Liver (tissue), 9 donors: ENCODE measurements around the gene ACADSB. TPM values are rescaled to one million over a fixed set of nuclear protein-coding genes. Genes with fewer than 3 reads are reported as not detected.

Source experiments
- DNase-seq: peaks from one replicate; pipeline ENCODE4 v3.0.0-alpha.2; 2017; ENCODE audit warnings: low spot score
- H3K27ac ChIP-seq, 2 donors: one replicate each; pipeline ENCODE4 v1.7.0; 2013; ENCODE audit warnings: inconsistent platforms in 2 of 2, low read length in 2 of 2, control low read depth in 1 of 2, low read depth in 1 of 2, mild to moderate bottlenecking in 1 of 2
- H3K27me3 ChIP-seq, 4 donors: one replicate each; pipeline versions ENCODE4 v1.6.1 to v1.7.0; 2013; ENCODE audit warnings: low read length in 3 of 4, inconsistent platforms in 1 of 4, mild to moderate bottlenecking in 1 of 4, moderate library complexity in 1 of 4; ENCODE audit not compliant: control insufficient read depth in 4 of 4, insufficient read depth in 4 of 4
- H3K36me3 ChIP-seq, 4 donors: one replicate each; pipeline versions ENCODE4 v1.6.1 to v1.7.0; 2013; ENCODE audit warnings: low read length in 3 of 4, mild to moderate bottlenecking in 3 of 4, low read depth in 1 of 4, moderate library complexity in 1 of 4; ENCODE audit not compliant: control insufficient read depth in 4 of 4, insufficient read depth in 3 of 4
- H3K4me1 ChIP-seq, 4 donors: one replicate each; pipeline versions ENCODE4 v1.6.1 to v1.7.0; 2013; ENCODE audit warnings: low read length in 3 of 4, mild to moderate bottlenecking in 3 of 4, moderate library complexity in 1 of 4; ENCODE audit not compliant: control insufficient read depth in 4 of 4, insufficient read depth in 4 of 4
- H3K4me3 ChIP-seq, 3 donors: one replicate each; pipeline versions ENCODE4 v1.6.1 to v1.7.0; 2013; ENCODE audit warnings: low read length in 3 of 3, control low read depth in 1 of 3, low read depth in 1 of 3, mild to moderate bottlenecking in 1 of 3
- H3K9ac ChIP-seq, 2 donors: one replicate each; pipeline ENCODE4 v1.7.0; 2013; ENCODE audit warnings: low read length in 2 of 2, mild to moderate bottlenecking in 2 of 2, moderate library complexity in 2 of 2, control low read depth in 1 of 2, low read depth in 1 of 2
- H3K9me3 ChIP-seq, 4 donors: one replicate each; pipeline versions ENCODE4 v1.6.1 to v1.7.0; 2013; ENCODE audit warnings: low read length in 3 of 4; ENCODE audit not compliant: control insufficient read depth in 4 of 4
- EGR1 ChIP-seq, 2 donors: IDR thresholded peaks; 2 replicates each; pipeline ENCODE4 v1.6.1; 2016 to 2018; ENCODE audit warnings: antibody characterized with exemption in 2 of 2, low read depth in 2 of 2
- FOXA1 ChIP-seq: IDR thresholded peaks from 2 replicates; pipeline ENCODE4 v1.6.1; 2016; ENCODE audit warnings: antibody characterized with exemption
- FOXA2 ChIP-seq: IDR thresholded peaks from 2 replicates; pipeline ENCODE4 v1.6.1; 2016; ENCODE audit warnings: antibody characterized with exemption
- GABPA ChIP-seq, 2 donors: IDR thresholded peaks in 1 of 2; conservative IDR thresholded peaks in 1 of 2; 2 replicates each; pipeline ENCODE4 v1.6.1; 2016; ENCODE audit warnings: antibody characterized with exemption in 2 of 2, mild to moderate bottlenecking in 1 of 2, moderate library complexity in 1 of 2
- HNF4A ChIP-seq, 2 donors: conservative IDR thresholded peaks; 2 replicates each; pipeline ENCODE4 v1.6.1; 2016; ENCODE audit warnings: antibody characterized with exemption in 2 of 2, mild to moderate bottlenecking in 2 of 2
- HNF4G ChIP-seq: IDR thresholded peaks from 2 replicates; pipeline ENCODE4 v1.6.1; 2016; ENCODE audit warnings: antibody characterized with exemption
- NR2F2 ChIP-seq: IDR thresholded peaks from 2 replicates; pipeline ENCODE4 v1.6.1; 2016; ENCODE audit warnings: antibody characterized with exemption
- RAD21 ChIP-seq, 2 donors: IDR thresholded peaks; 2 replicates each; pipeline ENCODE4 v1.6.1; 2016; ENCODE audit warnings: antibody characterized with exemption in 2 of 2, mild to moderate bottlenecking in 2 of 2
- RXRA ChIP-seq, 2 donors: IDR thresholded peaks; 2 replicates each; pipeline ENCODE4 v1.6.1; 2017 to 2018; ENCODE audit warnings: antibody characterized with exemption in 2 of 2, mild to moderate bottlenecking in 1 of 2
- SP1 ChIP-seq: IDR thresholded peaks from 2 replicates; pipeline ENCODE4 v1.6.1; 2018; ENCODE audit warnings: antibody characterized with exemption, mild to moderate bottlenecking
- TAF1 ChIP-seq: conservative IDR thresholded peaks from 2 replicates; pipeline ENCODE4 v1.6.1; 2016; ENCODE audit warnings: antibody characterized with exemption, mild to moderate bottlenecking
- YY1 ChIP-seq: IDR thresholded peaks from 2 replicates; pipeline ENCODE4 v1.6.1; 2016; ENCODE audit warnings: antibody characterized with exemption, mild to moderate bottlenecking
- WGBS: extraction: QIAGEN DNeasy Blood & Tissue Kit; methylation state at CpG from one replicate; pipeline ENCODE4 v1.1.7; 2013; 5-methylcytosine and 5-hydroxymethylcytosine counted together
- polyA plus RNA-seq, 2 donors: library from polyadenylated mRNA; stranded (reverse) in 1 of 2; unstranded in 1 of 2; fragments of 200-250 nt in 1 of 2; fragments of >200 nt in 1 of 2; fragmentation: Nextera tagmentation in 1 of 2; extraction: Ambion mirVana in 1 of 2; gene quantifications; one replicate each; pipeline versions ENCODE4 v1.2.1 to v1.2.3, GENCODE V29; 2013 to 2015
- total RNA-seq, 2 donors: library from RNA; depleted of rRNA; stranded (reverse); fragments of >200 nt; gene quantifications; one replicate each; pipeline ENCODE4 v1.2.3, GENCODE V29; 2014
- TF ChIP-seq, protein P1 (sequence below): IDR thresholded peaks from 2 replicates; pipeline ENCODE4 v1.6.1; 2016; ENCODE audit warnings: antibody characterized with exemption, mild to moderate bottlenecking
- TF ChIP-seq, protein P2 (sequence below): IDR thresholded peaks from 2 replicates; pipeline ENCODE4 v1.6.1; 2016; ENCODE audit warnings: antibody characterized with exemption
- TF ChIP-seq, protein P3 (sequence below): fragments of 150-350 bp; IDR thresholded peaks from 2 replicates; pipeline ENCODE4 v1.5.1; 2017; ENCODE audit warnings: improper control_type of control experiment, low read depth, low read length; ENCODE audit not compliant: missing input control
- TF ChIP-seq, protein P4 (sequence below): IDR thresholded peaks from 2 replicates; pipeline ENCODE4 v1.6.1; 2016; ENCODE audit warnings: antibody characterized with exemption
- donor health status: healthy.
- donor health status: healthy.
- donor health status: healthy.
- donor health status: healthy.
- donor health status: healthy.

ACADSB gene
- total and polyA plus RNA-seq, 4 donors, result 97.9 to 164 (median 110) TPM

DNA sequence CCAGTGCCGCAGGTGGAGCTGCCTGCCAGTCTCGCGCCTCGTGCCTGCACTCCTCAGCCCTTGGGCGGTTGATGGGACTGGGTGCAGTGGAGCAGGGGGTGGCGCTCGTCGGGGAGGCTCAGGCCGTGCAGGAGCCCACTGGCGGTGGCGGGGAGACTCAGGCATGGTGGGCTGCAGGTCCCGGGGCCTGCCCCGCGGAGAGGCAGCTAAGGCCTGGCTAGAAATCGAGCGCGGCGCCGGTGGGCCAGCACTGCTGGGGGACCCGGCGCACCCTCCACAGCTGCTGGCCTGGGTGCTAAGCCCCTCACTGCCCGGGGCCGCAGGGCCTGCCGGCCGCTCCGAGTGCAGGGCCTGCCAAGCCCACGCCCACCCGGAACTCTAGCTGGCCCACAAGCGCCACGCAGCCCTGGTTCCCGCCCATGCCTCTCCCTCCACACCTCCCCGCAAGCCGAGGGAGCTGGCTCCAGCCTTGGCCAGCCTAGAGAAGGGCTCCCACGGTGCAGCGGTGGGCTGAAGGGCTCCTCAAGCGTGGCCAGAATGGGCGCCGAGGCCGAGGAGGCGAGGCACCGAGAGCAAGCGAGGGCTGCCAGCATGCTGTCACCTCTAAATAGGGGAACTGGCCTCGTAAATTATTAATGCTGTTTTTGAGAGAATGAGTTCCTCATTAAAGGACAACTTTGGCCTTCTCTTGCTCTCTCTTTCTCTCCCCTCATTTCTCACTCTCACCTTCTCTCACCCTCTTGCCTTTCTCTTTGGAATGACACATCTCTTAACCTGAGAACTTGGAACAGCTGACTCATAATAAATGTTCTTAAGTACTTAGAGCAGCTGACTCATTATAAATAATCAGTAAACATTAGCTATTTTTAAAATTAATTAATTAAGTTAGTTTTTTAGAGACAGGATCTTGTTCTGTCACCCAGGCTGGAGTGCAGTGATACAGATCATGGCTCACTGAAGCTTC lies 4.9 kb downstream of the ACADSB start:
- H3K36me3 ChIP-seq, result peaks cover 0 to 2% (median under 1%) of the 10 kb centered on the region in 4 donors
- H3K9me3 ChIP-seq, result no peaks in the 10 kb centered on the region
- H3K4me1 ChIP-seq, result peaks cover 9 to 32% (median 20%) of the 10 kb centered on the region in 4 donors
- TF ChIP-seq GABPA (IDR thresholded peaks at IDR 0.05 in 1 of 2, conservative IDR thresholded peaks at IDR 0.05 in 1 of 2) (no peak), SP1 (no peak), YY1 (no peak), HNF4A (conservative IDR thresholded peaks at IDR 0.05) (no peak), FOXA2 (no peak), FOXA1 (no peak), HNF4G (no peak), EGR1 (IDR thresholded peaks at IDR 0.05; ENCODE audit: low read depth in 2 of 2) (no peak), RAD21 (IDR thresholded peaks at IDR 0.05) (no peak), RXRA (IDR thresholded peaks at IDR 0.05) (no peak)
- TF ChIP-seq, protein P1, sequence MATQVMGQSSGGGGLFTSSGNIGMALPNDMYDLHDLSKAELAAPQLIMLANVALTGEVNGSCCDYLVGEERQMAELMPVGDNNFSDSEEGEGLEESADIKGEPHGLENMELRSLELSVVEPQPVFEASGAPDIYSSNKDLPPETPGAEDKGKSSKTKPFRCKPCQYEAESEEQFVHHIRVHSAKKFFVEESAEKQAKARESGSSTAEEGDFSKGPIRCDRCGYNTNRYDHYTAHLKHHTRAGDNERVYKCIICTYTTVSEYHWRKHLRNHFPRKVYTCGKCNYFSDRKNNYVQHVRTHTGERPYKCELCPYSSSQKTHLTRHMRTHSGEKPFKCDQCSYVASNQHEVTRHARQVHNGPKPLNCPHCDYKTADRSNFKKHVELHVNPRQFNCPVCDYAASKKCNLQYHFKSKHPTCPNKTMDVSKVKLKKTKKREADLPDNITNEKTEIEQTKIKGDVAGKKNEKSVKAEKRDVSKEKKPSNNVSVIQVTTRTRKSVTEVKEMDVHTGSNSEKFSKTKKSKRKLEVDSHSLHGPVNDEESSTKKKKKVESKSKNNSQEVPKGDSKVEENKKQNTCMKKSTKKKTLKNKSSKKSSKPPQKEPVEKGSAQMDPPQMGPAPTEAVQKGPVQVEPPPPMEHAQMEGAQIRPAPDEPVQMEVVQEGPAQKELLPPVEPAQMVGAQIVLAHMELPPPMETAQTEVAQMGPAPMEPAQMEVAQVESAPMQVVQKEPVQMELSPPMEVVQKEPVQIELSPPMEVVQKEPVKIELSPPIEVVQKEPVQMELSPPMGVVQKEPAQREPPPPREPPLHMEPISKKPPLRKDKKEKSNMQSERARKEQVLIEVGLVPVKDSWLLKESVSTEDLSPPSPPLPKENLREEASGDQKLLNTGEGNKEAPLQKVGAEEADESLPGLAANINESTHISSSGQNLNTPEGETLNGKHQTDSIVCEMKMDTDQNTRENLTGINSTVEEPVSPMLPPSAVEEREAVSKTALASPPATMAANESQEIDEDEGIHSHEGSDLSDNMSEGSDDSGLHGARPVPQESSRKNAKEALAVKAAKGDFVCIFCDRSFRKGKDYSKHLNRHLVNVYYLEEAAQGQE, result no peak
- TF ChIP-seq, protein P2, sequence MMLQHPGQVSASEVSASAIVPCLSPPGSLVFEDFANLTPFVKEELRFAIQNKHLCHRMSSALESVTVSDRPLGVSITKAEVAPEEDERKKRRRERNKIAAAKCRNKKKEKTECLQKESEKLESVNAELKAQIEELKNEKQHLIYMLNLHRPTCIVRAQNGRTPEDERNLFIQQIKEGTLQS, result no peak
- TF ChIP-seq, protein P3, sequence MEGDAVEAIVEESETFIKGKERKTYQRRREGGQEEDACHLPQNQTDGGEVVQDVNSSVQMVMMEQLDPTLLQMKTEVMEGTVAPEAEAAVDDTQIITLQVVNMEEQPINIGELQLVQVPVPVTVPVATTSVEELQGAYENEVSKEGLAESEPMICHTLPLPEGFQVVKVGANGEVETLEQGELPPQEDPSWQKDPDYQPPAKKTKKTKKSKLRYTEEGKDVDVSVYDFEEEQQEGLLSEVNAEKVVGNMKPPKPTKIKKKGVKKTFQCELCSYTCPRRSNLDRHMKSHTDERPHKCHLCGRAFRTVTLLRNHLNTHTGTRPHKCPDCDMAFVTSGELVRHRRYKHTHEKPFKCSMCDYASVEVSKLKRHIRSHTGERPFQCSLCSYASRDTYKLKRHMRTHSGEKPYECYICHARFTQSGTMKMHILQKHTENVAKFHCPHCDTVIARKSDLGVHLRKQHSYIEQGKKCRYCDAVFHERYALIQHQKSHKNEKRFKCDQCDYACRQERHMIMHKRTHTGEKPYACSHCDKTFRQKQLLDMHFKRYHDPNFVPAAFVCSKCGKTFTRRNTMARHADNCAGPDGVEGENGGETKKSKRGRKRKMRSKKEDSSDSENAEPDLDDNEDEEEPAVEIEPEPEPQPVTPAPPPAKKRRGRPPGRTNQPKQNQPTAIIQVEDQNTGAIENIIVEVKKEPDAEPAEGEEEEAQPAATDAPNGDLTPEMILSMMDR, result no peak
- H3K27ac ChIP-seq, result no peak overlapping the region
- no peak for DNase-seq
- H3K4me3 ChIP-seq, result no peak overlapping the region
- 93% methylated on average over 43 of the region's 43 CpGs for WGBS
- H3K9ac ChIP-seq, result no peak overlapping the region
- no peaks in the 10 kb centered on the region for H3K27me3 ChIP-seq

DNA sequence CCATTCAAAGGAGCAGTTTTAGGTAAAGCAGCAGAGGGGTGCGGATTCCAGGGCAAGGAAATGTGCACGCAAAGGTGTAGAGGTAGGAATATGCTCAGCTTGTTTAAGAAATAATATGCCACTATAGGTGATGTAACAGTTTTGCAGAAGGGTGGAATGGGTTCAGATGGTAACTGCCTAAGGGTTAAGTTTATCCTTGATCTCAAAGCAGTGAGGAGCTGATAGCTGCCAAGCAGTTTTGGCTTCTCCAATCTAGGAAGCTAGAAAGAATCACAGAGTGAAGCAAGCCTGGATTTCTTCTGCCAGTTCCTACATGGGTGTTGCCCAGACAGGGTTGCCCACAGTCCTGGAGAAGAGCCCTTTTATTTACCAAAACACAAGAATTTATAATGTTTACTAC lies 6.0 kb downstream of the ACADSB start:
- 95% methylated on average over 2 of the region's 2 CpGs for WGBS
- Histone ChIP-seq H3K9ac (peak overlapping the region in 1 of 2 donors; percentile 9), H3K36me3 (peaks cover 0 to 2% (median under 1%) of the 10 kb centered on the region in 4 donors), H3K27me3 (no peaks in the 10 kb centered on the region), H3K9me3 (no peaks in the 10 kb centered on the region), H3K4me3 (no peak overlapping the region), H3K4me1 (peaks cover 11 to 39% (median 28%) of the 10 kb centered on the region in 4 donors), H3K27ac (no peak overlapping the region)
- no peak for DNase-seq
- TF ChIP-seq, protein P1, result no peak
- TF ChIP-seq SP1, result no peak
- TF ChIP-seq, protein P4, sequence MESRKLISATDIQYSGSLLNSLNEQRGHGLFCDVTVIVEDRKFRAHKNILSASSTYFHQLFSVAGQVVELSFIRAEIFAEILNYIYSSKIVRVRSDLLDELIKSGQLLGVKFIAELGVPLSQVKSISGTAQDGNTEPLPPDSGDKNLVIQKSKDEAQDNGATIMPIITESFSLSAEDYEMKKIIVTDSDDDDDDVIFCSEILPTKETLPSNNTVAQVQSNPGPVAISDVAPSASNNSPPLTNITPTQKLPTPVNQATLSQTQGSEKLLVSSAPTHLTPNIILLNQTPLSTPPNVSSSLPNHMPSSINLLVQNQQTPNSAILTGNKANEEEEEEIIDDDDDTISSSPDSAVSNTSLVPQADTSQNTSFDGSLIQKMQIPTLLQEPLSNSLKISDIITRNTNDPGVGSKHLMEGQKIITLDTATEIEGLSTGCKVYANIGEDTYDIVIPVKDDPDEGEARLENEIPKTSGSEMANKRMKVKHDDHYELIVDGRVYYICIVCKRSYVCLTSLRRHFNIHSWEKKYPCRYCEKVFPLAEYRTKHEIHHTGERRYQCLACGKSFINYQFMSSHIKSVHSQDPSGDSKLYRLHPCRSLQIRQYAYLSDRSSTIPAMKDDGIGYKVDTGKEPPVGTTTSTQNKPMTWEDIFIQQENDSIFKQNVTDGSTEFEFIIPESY, result no peak
- no peak for TF ChIP-seq FOXA1
- TF ChIP-seq, protein P3, result no peak
- TF ChIP-seq RXRA (IDR thresholded peaks at IDR 0.05), result no peak
- no peak for TF ChIP-seq NR2F2
- no peak for TF ChIP-seq TAF1
- no peak for TF ChIP-seq EGR1 (IDR thresholded peaks at IDR 0.05; ENCODE audit: low read depth in 2 of 2)
